Activated CD4-positive, alpha-beta T cell treated with anti-CD3 and anti-CD28 coated beads, Interleukin-2, amount 50 U/mL, for 4 hours (primary cell): ENCODE results near the gene CRTC2.
A peak's percentile ranks its signal among the peaks of the same experiment; 100 is the strongest.

Source experiments
- DNase-seq, 2 experiments: peaks; one replicate each; pipeline ENCODE4 v3.0.0-alpha.2; 2020

CRTC2 gene

GRCh38 chr1:153973525-153973924 lies 15.1 kb upstream of the CRTC2 start:
- DNase-seq, result no peak

GRCh38 chr1:153973071-153973470 lies 14.7 kb upstream of the CRTC2 start:
- no peak for DNase-seq

- DNase-seq, result no peak
Measured at GRCh38 chr1:153970346-153970745, 11.9 kb upstream of the CRTC2 start.

- DNase-seq, result no peak
Measured at GRCh38 chr1:153968972-153969371, 10.6 kb upstream of the CRTC2 start.

GRCh38 chr1:153968408-153968807 lies 10.0 kb upstream of the CRTC2 start:
- no peak for DNase-seq

GRCh38 chr1:153968000-153968363 lies 9.6 kb upstream of the CRTC2 start:
- no peak for DNase-seq

GRCh38 chr1:153967107-153967999 lies 8.9 kb upstream of the CRTC2 start, which contains the start of gene CREB3L4:
Gene CREB3L4 (plus strand): TSS chr1:153967902. CDS start chr1:153968526, 624 bp downstream.
- DNase-seq, result peak; percentile 73 to 78

- DNase-seq, result no peak
Measured at GRCh38 chr1:153963850-153964331, 5.5 kb upstream of the CRTC2 start.

- peak; percentile 91 to 94 for DNase-seq
Measured at GRCh38 chr1:153963030-153963849, 4.8 kb upstream of the CRTC2 start, which contains the start of gene SLC39A1. Gene SLC39A1 (minus strand): TSS chr1:153963537. CDS start chr1:153962715, 822 bp downstream.

GRCh38 chr1:153962088-153963029 lies 3.9 kb upstream of the CRTC2 start:
- DNase-seq, result no peak

- no peak for DNase-seq
Measured at GRCh38 chr1:153961421-153961820, 3.0 kb upstream of the CRTC2 start.

- no peak for DNase-seq
Measured at GRCh38 chr1:153960206-153960605, 1.8 kb upstream of the CRTC2 start.

GRCh38 chr1:153959454-153959853 lies 1.0 kb upstream of the CRTC2 start:
- DNase-seq, result no peak

GRCh38 chr1:153958961-153959260 lies 499 bp upstream of the CRTC2 start:
- DNase-seq, result no peak

GRCh38 chr1:153957744-153958110 lies 685 bp downstream of the CRTC2 start:
- DNase-seq, result no peak

GRCh38 chr1:153956997-153957715 lies 1.3 kb downstream of the CRTC2 start:
- DNase-seq, result no peak

- no peak for DNase-seq
Measured at GRCh38 chr1:153954826-153955225, 3.6 kb downstream of the CRTC2 start.

GRCh38 chr1:153953859-153954365 lies 4.5 kb downstream of the CRTC2 start:
- DNase-seq, result no peak

GRCh38 chr1:153951801-153952200 lies 6.6 kb downstream of the CRTC2 start:
- no peak for DNase-seq

GRCh38 chr1:153951183-153951582 lies 7.2 kb downstream of the CRTC2 start:
- DNase-seq, result no peak

- peak; percentile 63 to 71 for DNase-seq
Measured at GRCh38 chr1:153946622-153947241, 11.7 kb downstream of the CRTC2 start, which contains the start of gene DENND4B. Gene DENND4B (minus strand): TSS chr1:153946718. CDS start chr1:153944374, 2,344 bp downstream.
